ELR (cell line): ENCODE data around the gene BCAR3.
A peak's percentile ranks its signal among the peaks of the same experiment; 100 is the strongest.
"Not testable (repeated sequence)": the region's sequence is repeated elsewhere in the genome, so short reads cannot be mapped to it uniquely, and the experiment has no call there.

Experiments
- DNase-seq: peaks from one replicate; pipeline ENCODE4 v3.0.0-alpha.2; 2015; ENCODE audit warnings: low read depth

BCAR3 gene

DNA sequence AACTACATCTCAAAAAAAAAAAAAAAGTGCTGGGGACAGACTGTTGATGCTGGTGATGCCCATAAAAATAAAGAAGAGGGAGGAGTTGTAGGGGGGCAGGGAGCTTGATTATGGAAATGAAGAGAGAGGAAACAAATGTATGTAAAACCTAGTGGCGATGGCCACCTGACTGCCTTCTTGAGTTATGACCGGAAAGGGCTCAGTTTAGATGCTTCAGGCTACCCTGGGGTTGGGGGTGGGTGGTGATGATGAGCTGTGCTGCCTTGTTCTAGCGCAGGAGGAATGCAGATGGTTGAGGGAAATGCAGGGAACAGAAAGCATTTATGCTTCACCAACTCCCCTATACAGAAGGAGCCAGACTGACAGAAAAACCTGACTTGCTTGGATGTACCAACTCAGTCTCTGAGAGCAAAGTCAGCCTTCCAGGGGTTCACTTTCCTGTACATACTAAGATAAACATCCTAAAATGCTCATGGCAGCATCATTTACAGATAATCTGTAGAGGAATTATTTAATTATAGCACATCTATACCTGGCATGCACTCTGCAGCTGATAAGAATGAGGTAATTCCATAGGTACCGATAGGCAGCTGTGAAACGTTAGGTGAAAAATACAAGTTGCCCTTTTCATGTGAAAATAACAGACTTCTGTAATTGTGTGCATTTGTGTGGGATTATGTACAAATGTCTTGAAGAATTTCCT lies 8.0 kb upstream of the BCAR3 start:
- DNase-seq = no peak

DNA sequence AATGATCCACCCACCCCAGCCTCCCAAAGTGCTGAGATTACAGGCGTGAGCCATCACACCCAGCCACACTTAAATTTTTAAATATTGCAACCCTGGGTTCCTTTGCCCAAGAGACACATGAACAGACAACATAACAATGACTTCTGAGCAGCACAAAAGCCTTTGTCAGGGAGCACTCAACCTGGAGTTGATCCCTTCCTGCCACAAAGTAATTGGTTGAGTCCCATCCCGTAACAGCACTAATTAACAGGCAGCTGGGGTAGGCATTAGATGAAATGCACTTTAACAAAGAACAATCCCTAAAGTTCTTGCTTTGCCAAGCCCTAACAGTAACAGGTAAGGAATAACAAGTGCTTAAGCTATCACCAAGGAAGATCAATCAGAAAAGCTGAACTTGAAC lies 5.9 kb upstream of the BCAR3 start:
- no peak for DNase-seq

DNA sequence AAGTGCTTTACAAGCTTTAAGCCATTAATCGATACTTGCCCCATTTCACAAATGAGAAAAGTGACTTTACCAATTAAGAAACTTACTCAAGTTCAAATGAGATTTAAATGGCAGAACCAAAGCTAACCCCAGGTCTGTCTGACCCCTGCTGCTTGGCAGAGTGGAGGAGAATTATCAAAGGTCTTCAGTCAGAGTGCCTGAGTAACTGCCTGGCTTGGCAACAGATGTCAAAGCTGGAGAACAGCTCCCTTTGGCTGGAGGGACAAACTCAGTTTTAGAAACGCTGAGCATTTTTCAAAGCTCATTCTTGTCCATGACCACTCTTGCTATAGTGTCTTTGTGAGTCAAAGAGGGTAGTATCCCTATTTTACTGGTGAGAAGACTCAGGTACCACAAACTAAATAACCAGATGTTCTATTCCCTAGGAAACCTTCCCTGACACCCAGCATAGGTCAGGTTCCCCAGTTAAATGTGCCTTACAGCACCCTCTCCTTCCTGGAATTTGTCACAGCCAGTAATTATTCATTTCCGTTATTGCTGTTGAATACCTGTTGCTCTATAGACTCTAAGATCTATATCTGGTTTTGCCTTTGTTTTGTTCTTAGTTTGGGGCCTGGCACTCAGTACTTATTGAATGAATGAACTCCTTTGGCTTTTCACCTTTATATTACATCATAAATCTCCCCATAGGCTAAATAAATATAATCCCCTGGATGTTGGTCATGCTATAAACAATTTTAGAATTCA lies 5.0 kb upstream of the BCAR3 start:
- no peak for DNase-seq

DNA sequence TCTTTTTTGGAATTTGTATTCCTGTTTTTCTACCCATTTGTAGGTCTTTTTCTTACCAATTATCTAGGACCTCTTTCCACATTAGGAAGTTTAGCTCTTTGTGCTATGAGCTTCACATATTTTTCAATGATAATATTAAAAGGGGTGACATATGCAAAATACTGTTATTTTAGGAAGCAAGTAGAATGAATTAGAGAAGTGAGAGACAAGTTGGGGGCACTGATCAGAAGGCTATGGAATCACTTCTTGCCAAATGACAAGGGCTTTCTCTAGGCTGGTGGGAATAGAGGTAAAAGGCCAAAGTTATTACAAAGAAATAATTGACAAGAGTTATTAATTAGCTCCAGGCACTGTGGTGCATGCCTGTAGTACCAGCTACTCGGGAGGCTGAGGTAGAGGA lies 4.3 kb upstream of the BCAR3 start:
- DNase-seq = no peak

DNA sequence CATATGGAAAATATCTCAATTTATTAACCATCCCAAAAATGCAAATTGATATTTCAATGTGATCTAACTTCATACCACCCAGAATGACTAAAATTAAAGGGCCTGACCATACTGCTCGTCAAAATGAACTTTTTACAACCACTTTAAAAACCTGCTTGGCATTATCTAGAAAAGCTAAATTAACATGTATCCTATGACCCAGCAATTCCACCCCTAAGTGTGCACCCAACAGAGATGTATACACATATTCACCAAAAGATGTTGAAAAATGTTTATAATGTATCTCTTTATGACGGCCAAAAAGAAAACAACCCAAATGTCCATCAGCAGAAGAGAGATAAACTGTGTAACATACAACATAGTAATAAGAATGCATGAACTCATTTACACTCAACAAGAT lies 1.6 kb upstream of the BCAR3 start:
- DNase-seq = no peak

DNA sequence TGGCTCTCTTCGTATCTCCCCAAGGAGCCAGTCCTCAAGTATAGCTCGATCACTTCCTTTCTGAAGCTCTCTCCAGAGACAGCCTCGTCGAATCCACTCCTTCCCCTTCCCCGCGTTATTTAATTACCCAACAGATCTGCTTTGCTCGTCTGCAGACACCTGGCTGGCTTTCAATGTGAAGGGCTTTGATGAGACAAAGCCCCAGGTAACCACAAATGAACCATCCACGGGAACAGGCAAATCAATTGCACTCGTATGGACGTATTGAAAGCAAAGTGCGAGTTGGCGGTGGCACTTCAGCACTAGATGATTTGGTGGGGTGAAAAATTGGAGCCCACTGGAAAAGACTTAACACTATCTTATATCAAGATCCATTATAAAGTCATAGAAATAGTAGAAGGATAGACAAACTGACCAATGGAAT lies 364 bp upstream of the BCAR3 start:
- no peak for DNase-seq

DNA sequence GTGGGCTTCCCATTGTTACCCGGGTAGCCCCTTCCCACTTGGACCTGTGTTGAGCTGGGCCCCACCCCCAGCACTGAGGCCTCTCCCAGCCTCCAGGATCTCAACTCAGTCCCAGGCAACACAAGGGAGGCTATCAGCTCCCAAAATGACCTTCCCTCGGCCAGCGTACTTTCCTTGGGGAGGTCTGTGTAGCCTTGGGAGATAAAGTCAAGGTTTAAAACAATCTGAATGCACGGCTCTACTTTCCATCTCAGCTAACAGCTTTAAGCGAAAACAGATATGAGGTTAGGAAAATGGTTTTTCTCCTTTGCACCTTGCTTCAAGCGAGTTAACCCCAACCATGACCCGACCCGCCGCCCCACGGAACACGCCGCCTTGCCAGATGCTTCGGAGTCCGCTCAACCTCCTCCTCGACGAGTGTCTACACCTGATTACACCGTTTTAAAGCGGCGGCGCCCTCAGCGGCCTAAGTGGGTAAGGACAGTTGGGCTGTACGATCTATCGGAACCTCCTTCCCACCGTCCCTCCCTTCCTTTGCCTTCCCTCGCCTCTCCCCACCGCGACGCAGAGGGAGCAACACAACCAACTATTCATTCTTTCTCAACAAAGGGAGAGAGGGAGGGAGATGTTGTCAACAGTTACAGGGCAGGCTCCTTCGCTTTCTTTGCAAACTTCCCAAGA lies 1.1 kb downstream of the BCAR3 start:
- peak; percentile 92 for DNase-seq

DNA sequence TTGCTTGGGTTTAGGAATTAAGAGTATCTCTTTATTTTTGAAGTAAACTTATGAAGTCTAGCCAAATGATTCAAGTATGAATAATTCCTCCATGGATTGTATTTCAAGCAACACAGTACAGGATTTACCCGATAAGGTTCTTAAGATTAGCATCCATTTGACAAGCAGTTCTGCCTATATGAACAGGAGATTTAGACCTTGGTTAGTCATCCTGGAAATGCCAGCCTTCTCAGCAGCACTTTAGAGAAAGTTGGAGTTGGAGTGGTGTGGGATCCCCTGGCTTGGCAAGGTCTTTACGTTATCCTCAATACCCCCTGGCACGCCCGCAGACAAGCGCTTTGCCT lies 1.6 kb downstream of the BCAR3 start:
- peak; percentile 80 for DNase-seq

DNA sequence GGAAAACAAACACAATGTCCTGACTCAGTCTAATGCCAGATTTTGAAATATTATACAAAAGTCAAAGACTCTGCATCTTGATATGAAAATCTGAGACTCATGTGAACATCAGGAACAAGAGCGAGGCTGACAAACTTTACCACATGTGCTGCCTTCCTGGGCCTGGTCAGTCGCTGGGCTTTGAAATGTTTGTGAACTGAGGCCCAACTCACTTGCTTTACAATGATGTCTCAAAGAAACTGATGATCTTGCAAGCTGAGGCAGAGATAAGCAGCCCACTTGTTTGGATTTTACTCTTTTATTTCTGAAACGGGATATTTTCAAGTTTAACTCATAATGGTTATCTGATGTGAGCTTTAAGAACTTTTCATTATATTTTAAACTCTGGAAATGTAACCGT lies 2.1 kb downstream of the BCAR3 start:
- DNase-seq = peak; percentile 39

DNA sequence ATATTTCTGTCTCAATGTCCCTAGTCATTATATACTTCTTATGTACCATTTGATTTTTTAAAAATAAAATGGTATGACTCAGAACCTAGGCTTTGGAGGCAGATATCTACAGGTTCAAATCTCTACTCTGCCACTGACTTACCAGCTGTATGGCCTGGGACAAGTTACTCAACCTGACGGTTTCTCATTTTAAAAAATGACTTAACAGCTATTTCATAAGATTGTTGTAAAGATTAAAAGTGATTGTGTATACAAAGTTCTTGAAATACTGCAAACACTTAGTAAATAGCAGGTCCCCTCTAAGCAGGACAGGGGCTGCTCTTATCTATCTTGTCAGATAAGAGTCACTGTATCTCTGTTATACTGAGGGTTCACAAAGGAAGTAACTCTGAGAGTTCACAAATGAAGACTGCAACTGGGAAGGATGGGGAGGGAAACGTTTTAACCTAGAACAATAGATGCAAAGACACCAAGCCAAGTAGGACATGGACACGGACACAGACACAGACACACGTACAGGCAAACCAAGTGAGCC lies 2.6 kb downstream of the BCAR3 start:
- DNase-seq = no peak

DNA sequence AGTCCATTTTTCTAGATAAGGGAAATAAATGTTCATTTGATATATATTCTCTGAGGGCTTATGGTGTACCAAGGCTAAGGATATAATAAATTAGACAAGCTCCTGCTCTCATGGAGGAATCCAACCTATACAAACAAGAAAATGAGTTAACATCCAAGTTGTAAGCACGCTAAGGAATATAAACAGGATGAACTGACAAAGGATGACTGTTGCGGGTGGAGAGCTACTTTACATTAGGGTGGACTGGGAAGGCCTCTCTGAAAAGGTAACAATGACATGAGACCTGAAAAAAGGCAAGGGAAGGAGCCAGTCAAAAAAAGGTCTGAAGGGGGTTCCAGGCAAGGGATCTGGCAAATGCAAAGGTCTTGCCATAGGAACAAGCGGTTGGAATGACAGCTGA lies 3.1 kb downstream of the BCAR3 start:
- peak; percentile 82 for DNase-seq

DNA sequence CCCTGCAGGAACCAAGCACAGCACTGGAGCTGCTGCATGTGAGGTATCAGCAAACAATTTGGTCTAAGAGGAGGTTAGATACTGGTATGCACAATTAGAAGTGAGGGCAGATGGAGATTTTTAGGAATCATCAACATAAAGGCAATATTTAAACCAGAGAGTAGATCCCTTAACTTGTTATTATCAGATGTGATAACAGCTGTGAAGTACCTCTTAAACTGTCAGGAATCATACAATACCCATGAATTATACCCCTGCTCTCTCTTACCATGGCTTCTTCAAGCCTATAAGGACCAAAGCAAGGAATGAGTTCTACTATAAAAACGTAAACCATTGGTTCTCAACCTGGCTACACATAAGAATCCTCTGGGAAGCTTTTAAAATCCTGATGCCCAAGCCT lies 3.9 kb downstream of the BCAR3 start:
- DNase-seq = no peak

DNA sequence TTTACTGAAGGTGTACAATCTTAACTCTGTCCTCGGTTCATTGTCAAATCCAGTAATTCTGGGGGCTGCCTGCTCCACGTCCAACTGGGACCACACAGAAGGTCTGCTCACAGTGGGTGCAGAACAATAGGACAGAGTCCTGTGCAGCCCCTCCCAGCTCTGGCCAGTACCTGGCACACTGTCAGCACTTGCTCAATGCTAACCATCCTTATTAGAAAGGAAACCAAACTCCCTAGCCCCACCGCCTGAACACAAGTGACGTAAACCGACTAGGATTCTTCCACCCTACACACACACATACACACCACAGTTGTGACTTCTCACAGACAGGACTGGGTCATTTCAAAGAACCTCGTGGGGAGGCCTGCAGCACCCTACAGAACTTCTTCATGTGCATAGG lies 5.2 kb downstream of the BCAR3 start:
- peak; percentile 25 for DNase-seq

DNA sequence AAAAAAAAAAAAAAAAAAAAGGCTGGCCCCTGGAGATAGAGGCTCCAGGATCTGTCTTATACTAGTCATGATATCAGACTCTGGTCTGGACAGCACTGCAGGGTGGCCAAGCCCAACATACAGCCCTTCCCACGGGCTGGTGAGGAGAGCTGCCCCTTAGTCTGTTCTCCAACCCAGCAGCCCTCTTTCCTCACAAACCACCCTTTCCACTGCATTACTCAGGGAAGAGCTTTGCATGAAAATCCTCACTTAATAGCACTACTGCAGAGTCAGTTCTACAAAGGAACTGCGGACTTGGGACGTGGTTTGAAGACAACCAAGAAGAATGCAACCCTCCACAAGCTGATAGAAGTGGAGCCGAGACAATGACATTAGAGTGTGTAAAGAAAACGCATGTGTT lies 5.7 kb downstream of the BCAR3 start:
- DNase-seq = no peak

DNA sequence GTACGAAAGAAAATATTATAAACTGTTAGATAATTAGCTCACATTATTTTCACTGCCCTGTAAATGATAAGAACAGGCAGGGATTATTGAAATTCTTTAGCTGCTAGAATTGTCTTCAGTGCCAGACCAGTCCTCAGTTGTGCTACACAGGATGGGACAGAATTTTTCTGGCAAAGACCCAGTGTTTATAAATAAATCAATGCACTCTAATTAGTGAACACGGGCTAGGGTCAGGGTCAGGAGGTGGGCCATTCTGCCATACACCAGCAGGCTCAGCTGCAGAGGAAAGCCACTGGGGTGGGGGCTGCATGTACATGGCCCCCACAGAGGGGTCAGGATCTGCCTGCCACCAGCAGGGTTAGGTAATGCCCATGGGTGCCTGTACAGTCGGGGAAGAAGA lies 6.4 kb downstream of the BCAR3 start:
- no peak for DNase-seq

DNA sequence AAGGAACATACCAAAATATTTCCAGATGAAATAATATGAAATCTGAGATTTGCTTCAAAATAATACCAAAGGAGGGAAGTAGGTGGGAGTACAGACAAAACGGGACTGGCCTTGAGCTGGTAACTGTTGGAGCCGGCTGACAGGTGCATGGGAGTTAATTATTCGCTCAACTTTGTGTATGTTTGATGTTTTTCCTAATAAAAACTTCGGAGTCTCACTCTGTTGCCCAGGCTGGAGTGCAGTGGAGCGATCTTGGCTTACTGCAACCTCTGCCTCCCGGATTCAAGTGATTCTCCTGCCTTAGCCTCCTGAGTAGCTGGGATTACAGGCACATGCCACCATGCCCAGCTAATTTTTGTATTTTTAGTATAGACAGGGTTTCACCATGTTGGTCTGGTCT lies 7.6 kb downstream of the BCAR3 start:
- DNase-seq = not testable (repeated sequence)

DNA sequence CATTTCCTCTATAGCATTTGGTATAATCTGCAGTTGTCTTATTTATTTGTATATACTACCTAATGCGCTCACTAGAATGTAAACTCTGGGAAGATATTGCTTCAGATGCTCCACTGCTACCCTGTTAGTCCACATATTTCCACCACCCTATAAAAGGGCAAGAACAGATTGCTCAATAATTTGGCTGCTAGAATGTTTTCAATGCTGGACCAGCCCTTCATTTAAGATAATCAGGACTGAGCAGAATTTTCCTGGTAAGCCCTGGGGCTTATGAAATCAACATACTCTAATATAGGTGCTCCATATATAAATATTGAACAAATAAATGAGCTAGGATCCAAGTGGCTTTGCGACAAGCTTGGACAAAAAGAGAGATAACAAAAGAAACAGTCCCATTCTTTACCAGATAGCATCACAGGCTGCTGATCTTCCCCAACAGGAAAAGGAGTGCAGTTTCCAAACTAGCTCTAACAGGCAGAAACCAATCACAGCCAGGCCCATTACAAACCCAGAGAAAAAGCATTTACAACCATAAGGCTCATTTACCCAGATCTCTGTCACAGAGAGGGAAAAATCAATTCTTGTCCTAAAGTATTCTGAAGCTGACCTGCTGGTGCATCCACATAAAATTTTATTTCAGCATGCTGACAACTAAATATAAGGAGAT lies 8.3 kb downstream of the BCAR3 start:
- DNase-seq = no peak

DNA sequence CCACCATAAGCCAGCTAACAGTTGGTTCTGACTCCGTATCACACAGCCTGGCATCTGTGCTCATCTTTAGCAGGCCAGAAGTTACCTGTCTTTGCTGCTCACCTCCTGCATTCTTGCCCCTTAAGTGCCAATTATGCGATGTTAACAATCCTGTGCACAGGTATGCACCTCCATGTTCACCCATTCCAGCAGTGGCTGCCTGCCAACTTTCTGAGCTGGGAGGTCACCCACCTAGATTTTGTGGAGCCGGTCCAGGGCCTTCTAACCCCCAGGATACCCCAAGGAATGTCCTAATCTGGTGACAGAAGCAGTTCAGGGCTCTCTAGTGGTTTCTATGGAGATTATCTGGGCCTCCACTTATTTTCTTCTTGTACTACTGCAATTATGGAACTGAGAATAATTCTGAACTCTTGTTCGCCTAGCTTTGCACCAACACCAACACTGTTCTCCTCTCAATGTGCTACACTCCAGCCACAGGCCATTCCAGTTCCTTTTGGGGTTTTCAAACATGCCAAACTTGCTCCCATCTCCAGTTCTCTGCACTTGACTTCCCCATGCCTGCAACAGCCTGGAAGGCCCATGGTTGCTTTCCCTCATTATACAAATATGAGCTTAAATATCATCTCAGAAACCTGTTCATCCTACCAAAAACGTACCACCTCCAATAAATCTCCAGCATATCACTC lies 9.0 kb downstream of the BCAR3 start:
- no peak for DNase-seq

DNA sequence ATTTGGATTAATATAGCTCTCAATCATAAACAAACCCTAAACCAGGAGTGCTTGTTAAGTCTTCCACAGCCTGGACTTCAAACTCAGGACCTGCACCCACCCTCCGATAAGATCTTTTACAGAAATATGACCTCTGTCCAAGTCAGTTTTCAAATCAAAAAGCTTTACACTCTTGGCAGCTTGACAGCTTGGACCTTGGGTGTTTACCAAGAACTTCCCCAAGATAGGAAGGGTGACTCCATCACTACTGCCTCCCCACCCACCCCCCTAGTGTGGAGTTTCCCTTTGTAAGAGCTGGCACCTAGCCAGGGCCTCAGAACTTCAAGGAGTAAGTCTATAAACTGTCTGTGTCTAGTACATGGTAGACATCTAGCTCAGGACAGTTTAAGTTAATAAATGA lies 9.6 kb downstream of the BCAR3 start:
- peak; percentile 80 for DNase-seq

DNA sequence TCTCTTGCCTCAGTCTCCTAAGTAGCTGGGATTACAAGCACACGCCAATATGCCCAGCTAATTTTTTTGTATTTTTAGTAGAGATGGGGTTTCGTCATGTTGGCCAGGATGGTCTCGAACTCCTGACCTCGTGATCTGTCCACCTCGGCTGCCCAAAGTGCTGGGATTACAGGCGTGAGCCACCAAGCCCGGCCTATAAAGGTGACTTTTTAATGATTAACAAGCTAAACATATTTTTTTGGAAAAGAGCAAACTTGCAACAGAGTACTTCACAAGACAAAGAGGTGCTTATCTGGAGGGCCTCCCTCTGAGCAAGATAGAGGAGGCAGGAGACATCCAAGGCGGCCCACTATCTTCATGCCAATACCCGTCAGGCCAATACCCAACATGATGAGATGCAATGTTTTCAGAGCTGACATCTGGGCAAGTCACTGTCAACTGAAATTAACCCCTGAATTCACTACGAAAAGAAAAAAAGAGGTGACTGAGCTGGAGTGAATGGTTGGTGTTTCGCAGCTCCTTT lies 10.5 kb downstream of the BCAR3 start:
- no peak for DNase-seq

DNA sequence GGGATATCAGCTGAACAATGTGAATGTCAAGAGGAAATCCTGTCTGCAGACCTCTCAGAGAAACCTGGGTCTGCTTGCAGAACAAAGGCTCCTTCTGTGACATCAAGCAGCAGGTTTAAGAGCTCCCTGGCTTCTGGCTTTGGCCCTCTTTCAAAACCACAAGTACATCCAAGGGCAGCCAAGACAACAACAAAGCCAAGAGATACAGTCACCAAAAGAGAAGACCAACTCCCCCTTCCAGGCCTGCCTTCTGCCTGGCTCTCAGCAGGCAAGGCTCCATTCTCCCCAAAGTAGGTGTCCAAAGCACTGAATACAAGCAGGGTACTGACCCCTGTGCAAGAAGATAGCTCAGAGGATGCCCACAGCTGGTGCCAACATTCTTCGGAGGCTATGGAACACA lies 11.5 kb downstream of the BCAR3 start:
- DNase-seq = peak; percentile 73

DNA sequence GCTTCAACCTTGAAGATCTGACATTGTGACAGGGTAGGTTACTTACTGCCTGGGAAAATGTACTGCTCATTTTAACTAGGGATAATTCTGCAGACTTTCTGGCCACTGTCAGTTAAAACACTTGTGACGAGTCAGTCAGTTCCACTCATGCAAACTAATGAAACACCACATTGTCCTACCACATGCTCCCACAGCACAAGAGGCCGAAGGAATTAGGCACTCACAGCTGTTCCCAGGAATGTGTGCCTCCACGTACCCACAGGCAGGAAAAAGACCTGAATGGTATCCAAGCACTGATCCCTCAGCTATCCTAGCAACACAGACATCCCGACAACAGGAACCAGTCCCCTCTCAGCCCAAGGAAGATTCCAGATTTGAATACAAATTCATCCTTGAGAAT lies 12.3 kb downstream of the BCAR3 start:
- no peak for DNase-seq
